ENCODE results near the gene LRRFIP1. TPM values are rescaled to one million over a fixed set of nuclear protein-coding genes. Genes with fewer than 3 reads are reported as not detected.

LRRFIP1 gene
- total RNA-seq, 4 donors from 2014 or later: 84.9 to 152 (median 120) TPM

DNA sequence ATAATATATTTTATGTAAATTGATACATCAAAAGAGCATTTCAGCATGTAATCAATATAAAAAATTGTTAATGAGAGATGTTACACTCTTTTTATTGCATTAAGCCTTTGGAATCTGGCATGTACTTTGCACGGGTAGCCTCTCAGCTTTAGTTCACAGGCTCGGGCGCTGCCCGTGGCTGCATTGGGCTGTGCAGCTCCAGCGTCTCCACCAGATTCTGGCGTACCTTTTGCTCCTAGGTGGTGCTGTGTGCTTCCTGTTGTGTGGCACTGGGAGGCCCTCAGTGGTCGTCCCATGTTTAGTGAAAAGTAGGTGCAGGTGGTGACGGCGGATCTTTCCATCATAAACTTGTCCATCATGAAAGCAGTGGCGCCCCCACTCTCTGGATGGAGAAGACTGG is 24.4 kb downstream of the LRRFIP1 start:
- H3K36me3 ChIP-seq: no peaks in the 10 kb centered on the region
- no peaks in the 10 kb centered on the region for H3K4me1 ChIP-seq
- TF ChIP-seq POLR2A (IDR thresholded peaks at IDR 0.05): no peak
- TF ChIP-seq, protein P1, sequence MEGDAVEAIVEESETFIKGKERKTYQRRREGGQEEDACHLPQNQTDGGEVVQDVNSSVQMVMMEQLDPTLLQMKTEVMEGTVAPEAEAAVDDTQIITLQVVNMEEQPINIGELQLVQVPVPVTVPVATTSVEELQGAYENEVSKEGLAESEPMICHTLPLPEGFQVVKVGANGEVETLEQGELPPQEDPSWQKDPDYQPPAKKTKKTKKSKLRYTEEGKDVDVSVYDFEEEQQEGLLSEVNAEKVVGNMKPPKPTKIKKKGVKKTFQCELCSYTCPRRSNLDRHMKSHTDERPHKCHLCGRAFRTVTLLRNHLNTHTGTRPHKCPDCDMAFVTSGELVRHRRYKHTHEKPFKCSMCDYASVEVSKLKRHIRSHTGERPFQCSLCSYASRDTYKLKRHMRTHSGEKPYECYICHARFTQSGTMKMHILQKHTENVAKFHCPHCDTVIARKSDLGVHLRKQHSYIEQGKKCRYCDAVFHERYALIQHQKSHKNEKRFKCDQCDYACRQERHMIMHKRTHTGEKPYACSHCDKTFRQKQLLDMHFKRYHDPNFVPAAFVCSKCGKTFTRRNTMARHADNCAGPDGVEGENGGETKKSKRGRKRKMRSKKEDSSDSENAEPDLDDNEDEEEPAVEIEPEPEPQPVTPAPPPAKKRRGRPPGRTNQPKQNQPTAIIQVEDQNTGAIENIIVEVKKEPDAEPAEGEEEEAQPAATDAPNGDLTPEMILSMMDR (IDR thresholded peaks at IDR 0.05): no peak
- no peaks in the 10 kb centered on the region for H3K27me3 ChIP-seq
- no peaks in the 10 kb centered on the region for H3K9me3 ChIP-seq
- WGBS, 2 donors: 95 to 96% methylated on average over 7 to 9 of the region's 10 CpGs
- H3K4me3 ChIP-seq: no peak overlapping the region
- DNase-seq: no peak
- intact Hi-C loops (cut with DNase I): no loop called here
- no peak overlapping the region for H3K27ac ChIP-seq

DNA sequence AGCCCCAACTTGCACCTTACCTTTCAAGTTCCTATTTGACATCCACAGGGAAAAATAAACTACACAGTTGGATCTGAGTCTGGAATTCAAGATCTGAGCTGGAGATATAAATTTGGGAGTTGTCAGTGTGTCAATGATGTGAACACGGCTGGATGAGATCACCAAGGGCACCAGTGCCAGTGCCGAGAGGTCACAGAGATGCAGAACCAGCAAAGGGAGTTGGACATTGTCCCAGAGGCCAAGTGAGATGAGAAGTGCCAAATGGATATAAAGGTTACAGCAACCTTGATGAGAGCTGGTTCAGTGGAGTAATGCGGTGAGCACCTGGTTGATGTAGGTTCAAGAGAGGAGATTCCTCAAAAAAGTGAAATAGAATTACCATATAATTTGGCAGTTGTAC is 24.8 kb downstream of the LRRFIP1 start:
- intact Hi-C loops (cut with DNase I): no loop called here
- 92 to 97% methylated on average over 3 of the region's 3 CpGs for WGBS, 2 donors
- TF ChIP-seq POLR2A (IDR thresholded peaks at IDR 0.05): no peak
- TF ChIP-seq, protein P1 (IDR thresholded peaks at IDR 0.05): no peak
- no peak for DNase-seq
- Histone ChIP-seq H3K4me1 (no peaks in the 10 kb centered on the region), H3K36me3 (no peaks in the 10 kb centered on the region), H3K27ac (no peak overlapping the region), H3K4me3 (no peak overlapping the region), H3K9me3 (no peaks in the 10 kb centered on the region), H3K27me3 (no peaks in the 10 kb centered on the region)

DNA sequence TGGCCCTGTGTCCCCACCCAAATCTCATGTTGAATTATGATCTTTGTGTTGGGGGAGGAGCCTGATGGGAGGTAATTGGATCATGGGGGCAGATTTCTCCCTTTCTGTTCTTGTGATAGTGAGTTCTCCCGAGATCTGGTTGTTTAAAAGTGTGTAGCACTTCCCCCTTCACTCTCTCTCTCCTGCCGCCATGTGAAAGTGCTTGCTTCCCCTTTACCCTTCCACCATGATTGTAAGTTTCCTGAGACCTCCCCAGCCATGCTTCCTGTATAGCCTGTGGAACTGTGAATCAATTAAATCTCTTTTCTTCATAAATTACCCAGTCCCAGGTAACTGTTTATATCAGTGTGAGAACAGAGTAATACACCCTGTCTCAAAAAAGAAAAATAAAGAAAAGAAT is 25.5 kb downstream of the LRRFIP1 start:
- TF ChIP-seq POLR2A (IDR thresholded peaks at IDR 0.05): no peak
- TF ChIP-seq, protein P1 (IDR thresholded peaks at IDR 0.05): no peak
- no peak for DNase-seq
- Histone ChIP-seq H3K36me3 (no peaks in the 10 kb centered on the region), H3K9me3 (no peaks in the 10 kb centered on the region), H3K4me3 (no peak overlapping the region), H3K27ac (no peak overlapping the region), H3K27me3 (no peaks in the 10 kb centered on the region), H3K4me1 (no peaks in the 10 kb centered on the region)
- intact Hi-C loops (cut with DNase I): no loop called here
- WGBS, 2 donors: 73 to 74% methylated on average over 2 of the region's 2 CpGs

DNA sequence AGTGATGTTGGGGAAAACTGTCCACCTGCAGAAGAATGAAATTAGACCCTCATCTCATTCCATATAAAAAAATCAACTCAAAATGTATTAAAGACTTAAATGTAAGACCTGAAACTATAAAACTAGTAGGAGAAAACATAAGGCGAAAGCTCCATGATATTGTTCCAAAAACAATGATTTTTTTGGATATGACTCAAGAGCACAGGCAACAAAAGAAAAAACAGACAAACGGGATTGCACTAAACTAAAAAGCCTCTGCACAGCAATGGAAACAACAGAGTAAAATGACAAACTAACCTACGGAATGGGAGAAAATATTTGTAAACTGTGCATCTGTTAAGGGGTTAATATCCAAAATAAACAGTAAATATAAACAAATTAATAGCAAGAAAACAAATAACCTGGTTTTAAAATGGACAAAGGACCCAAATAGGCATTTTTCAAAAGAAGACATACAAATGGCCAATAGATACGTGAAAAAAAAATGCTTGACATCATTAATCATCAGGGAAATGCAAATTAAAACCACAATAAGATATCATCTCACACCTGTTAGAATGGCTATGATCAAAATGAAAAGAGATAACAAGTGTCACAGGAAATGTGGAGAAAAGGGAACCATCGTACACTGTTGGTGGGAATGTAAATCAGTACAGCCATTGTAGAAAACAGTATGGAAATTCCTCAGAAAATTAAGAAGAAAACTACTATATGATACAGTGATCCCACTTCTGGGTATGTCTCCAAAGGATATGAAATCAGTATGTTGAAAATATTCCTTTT is 26.6 kb downstream of the LRRFIP1 start:
- intact Hi-C loops (cut with DNase I): no loop called here
- Histone ChIP-seq H3K9me3 (no peaks in the 10 kb centered on the region), H3K4me1 (no peaks in the 10 kb centered on the region), H3K27me3 (no peaks in the 10 kb centered on the region), H3K27ac (no peak overlapping the region), H3K36me3 (no peaks in the 10 kb centered on the region), H3K4me3 (no peak overlapping the region)
- WGBS, 2 donors: 78 to 80% methylated on average over 5 of the region's 5 CpGs
- no peak for TF ChIP-seq POLR2A (IDR thresholded peaks at IDR 0.05)
- TF ChIP-seq, protein P1 (IDR thresholded peaks at IDR 0.05): no peak
- DNase-seq: no peak

DNA sequence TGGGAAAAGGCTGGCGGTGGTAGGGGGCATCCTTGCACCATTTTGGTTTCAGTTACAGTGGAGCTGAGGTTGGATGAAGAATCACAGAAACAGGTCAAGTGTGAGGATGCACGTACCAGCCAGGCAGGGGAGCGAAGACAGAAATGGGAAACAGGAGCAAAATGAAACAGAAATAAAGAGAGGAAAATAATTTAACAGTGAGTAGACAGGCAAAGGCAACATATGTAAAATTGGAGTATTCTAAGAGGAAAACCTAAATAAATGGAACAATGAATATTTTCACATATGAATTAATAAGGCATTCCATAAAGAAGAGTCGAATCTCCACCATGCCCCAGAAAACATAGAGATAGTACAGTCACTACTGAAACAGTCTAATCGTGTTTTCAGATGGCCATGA is 29.7 kb downstream of the LRRFIP1 start:
- Histone ChIP-seq H3K36me3 (no peaks in the 10 kb centered on the region), H3K4me1 (peaks cover 1 to 20% (median 6%) of the 10 kb centered on the region in 3 donors), H3K27ac (no peak overlapping the region), H3K27me3 (no peaks in the 10 kb centered on the region), H3K9me3 (no peaks in the 10 kb centered on the region), H3K4me3 (no peak overlapping the region)
- TF ChIP-seq, protein P1 (IDR thresholded peaks at IDR 0.05): no peak
- no peak for TF ChIP-seq POLR2A (IDR thresholded peaks at IDR 0.05)
- intact Hi-C loops (cut with DNase I): no loop called here
- WGBS, 2 donors: 86 to 93% methylated on average over 5 of the region's 5 CpGs
- DNase-seq: no peak

All from esophagus squamous epithelium (tissue), 5 donors.